ENCODE measurements around the gene CNNM4. TPM values are rescaled to one million over a fixed set of nuclear protein-coding genes. Genes with fewer than 3 reads are reported as not detected.

CNNM4 gene
- total RNA-seq, 1 experiment from 2014 or later: 28.3 TPM

- Histone ChIP-seq H3K27me3 (replicated peaks; ENCODE audit: control insufficient read depth, insufficient read depth, low read length) (no peaks in the 10 kb centered on the region), H3K4me1 (peaks cover 10% of the 10 kb centered on the region; the same call in 1 of the 2 replicates), H3K36me3 (ENCODE audit: control insufficient read depth, insufficient read depth, low read length) (no peaks in the 10 kb centered on the region), H3K9me3 (no peaks in the 10 kb centered on the region), H3K4me3 (ENCODE audit: low read depth, low read length) (no peak overlapping the region)
- intact Hi-C loops (cut with micrococcal nuclease; ENCODE audit: unreplicated experiment): no loop called here
- Mint-ChIP-seq H3K4me1 (ENCODE audit: low read depth, unreplicated experiment) (peaks cover 2% of the 10 kb centered on the region), H3K36me3 (ENCODE audit: insufficient read depth, unreplicated experiment) (peaks cover 10% of the 10 kb centered on the region), H3K4me3 (ENCODE audit: unreplicated experiment) (no peak overlapping the region), H3K27me3 (ENCODE audit: insufficient read depth, unreplicated experiment) (no peaks in the 10 kb centered on the region), H3K9me3 (ENCODE audit: unreplicated experiment) (no peaks in the 10 kb centered on the region), H3K27ac (ENCODE audit: unreplicated experiment) (no peak overlapping the region)
- BruUV-seq (replicated peaks): no TSS peak
- ChIA-PET POLR2A (interaction anchor here (0.7 kb wide), 1 partner anchor 81 kb away, joined by 3 read pairs; no protein-coding TSS in a partner anchor), CTCF (interaction anchor here (1.2 kb wide), 1 partner anchor 102 kb away, joined by 4 read pairs; no protein-coding TSS in a partner anchor)
- TF ChIP-seq, protein P1, sequence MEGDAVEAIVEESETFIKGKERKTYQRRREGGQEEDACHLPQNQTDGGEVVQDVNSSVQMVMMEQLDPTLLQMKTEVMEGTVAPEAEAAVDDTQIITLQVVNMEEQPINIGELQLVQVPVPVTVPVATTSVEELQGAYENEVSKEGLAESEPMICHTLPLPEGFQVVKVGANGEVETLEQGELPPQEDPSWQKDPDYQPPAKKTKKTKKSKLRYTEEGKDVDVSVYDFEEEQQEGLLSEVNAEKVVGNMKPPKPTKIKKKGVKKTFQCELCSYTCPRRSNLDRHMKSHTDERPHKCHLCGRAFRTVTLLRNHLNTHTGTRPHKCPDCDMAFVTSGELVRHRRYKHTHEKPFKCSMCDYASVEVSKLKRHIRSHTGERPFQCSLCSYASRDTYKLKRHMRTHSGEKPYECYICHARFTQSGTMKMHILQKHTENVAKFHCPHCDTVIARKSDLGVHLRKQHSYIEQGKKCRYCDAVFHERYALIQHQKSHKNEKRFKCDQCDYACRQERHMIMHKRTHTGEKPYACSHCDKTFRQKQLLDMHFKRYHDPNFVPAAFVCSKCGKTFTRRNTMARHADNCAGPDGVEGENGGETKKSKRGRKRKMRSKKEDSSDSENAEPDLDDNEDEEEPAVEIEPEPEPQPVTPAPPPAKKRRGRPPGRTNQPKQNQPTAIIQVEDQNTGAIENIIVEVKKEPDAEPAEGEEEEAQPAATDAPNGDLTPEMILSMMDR (IDR thresholded peaks at IDR 0.05; ENCODE audit: insufficient read depth in 1 of 2, low read depth in 1 of 2, low read length in 1 of 2, severe bottlenecking in 1 of 2, unreplicated experiment in 1 of 2): no peak
- no peak for DNase-seq
Measured at GRCh38 chr2:96756788-96757476, 3.8 kb upstream of the CNNM4 start.

- ChIA-PET CTCF (no interaction called here), POLR2A (interaction anchor here (0.7 kb wide), 1 partner anchor 81 kb away, joined by 3 read pairs; no protein-coding TSS in a partner anchor)
- Histone ChIP-seq H3K4me3 (ENCODE audit: low read depth, low read length) (no peak overlapping the region), H3K4me1 (peaks cover 15% of the 10 kb centered on the region; the same call in 1 of the 2 replicates), H3K27me3 (replicated peaks; ENCODE audit: control insufficient read depth, insufficient read depth, low read length) (no peaks in the 10 kb centered on the region), H3K36me3 (ENCODE audit: control insufficient read depth, insufficient read depth, low read length) (no peaks in the 10 kb centered on the region), H3K9me3 (no peaks in the 10 kb centered on the region)
- no peak for DNase-seq
- no peaks in the 10 kb centered on the region for H3K9me3 Mint-ChIP-seq (ENCODE audit: unreplicated experiment)
- peaks cover 8% of the 10 kb centered on the region for H3K4me1 Mint-ChIP-seq (ENCODE audit: low read depth, unreplicated experiment)
- peaks cover 10% of the 10 kb centered on the region for H3K36me3 Mint-ChIP-seq (ENCODE audit: insufficient read depth, unreplicated experiment)
- H3K27ac Mint-ChIP-seq (ENCODE audit: unreplicated experiment): no peak overlapping the region
- TF ChIP-seq, protein P1 (IDR thresholded peaks at IDR 0.05; ENCODE audit: insufficient read depth in 1 of 2, low read depth in 1 of 2, low read length in 1 of 2, severe bottlenecking in 1 of 2, unreplicated experiment in 1 of 2): no peak
- BruUV-seq (replicated peaks): no TSS peak
- no peak overlapping the region for H3K4me3 Mint-ChIP-seq (ENCODE audit: unreplicated experiment)
- H3K27me3 Mint-ChIP-seq (ENCODE audit: insufficient read depth, unreplicated experiment): no peaks in the 10 kb centered on the region
- intact Hi-C loops (cut with micrococcal nuclease; ENCODE audit: unreplicated experiment): no loop called here
Measured at GRCh38 chr2:96757477-96757860, 3.2 kb upstream of the CNNM4 start.

DNA sequence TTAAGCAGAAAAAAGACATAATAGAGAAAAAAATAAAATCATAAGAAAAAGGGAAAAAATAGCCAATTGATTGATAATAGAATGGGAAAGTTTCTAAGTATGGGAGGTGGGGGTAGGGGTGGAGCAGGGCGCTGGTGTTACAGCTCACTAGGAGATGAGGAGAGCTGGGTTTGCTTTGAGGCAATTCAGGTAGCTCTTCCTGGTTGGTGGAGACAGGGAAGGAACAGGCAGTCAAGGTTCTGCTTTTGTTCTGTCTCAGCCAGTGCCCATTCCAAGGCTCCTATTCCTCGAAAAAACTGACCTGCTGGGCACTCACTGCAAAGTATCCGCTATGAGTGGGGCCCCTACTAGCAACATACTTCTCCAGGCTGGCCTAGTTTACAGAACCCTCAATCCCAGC, 1.7 kb upstream of the CNNM4 start:
- Mint-ChIP-seq H3K4me3 (ENCODE audit: unreplicated experiment) (no peak overlapping the region), H3K27me3 (ENCODE audit: insufficient read depth, unreplicated experiment) (no peaks in the 10 kb centered on the region), H3K4me1 (ENCODE audit: low read depth, unreplicated experiment) (peaks cover 23% of the 10 kb centered on the region), H3K9me3 (ENCODE audit: unreplicated experiment) (no peaks in the 10 kb centered on the region), H3K36me3 (ENCODE audit: insufficient read depth, unreplicated experiment) (peaks cover 10% of the 10 kb centered on the region), H3K27ac (ENCODE audit: unreplicated experiment) (no peak overlapping the region)
- ChIA-PET POLR2A (no interaction called here), CTCF (interaction anchor here (0.9 kb wide), 1 partner anchor 155 kb away, joined by 3 read pairs; no protein-coding TSS in a partner anchor)
- TF ChIP-seq, protein P1 (IDR thresholded peaks at IDR 0.05; ENCODE audit: insufficient read depth in 1 of 2, low read depth in 1 of 2, low read length in 1 of 2, severe bottlenecking in 1 of 2, unreplicated experiment in 1 of 2): no peak
- Histone ChIP-seq H3K27me3 (replicated peaks; ENCODE audit: control insufficient read depth, insufficient read depth, low read length) (no peaks in the 10 kb centered on the region), H3K4me1 (peaks cover 26% of the 10 kb centered on the region), H3K4me3 (ENCODE audit: low read depth, low read length) (no peak overlapping the region), H3K9me3 (no peaks in the 10 kb centered on the region), H3K36me3 (ENCODE audit: control insufficient read depth, insufficient read depth, low read length) (no peaks in the 10 kb centered on the region)
- no TSS peak for BruUV-seq (replicated peaks)
- intact Hi-C loops (cut with micrococcal nuclease; ENCODE audit: unreplicated experiment): no loop called here
- no peak for DNase-seq
